HepG2 (cell line): ENCODE data around the gene GAPT. TPM values are rescaled to one million over a fixed set of nuclear protein-coding genes. Genes with fewer than 3 reads are reported as not detected.

Experiments
- ARID3A ChIP-seq: IDR thresholded peaks from 2 replicates; pipeline ENCODE4 v1.6.1; 2012; ENCODE audit warnings: low read depth, low read length, improper control_type of control experiment
- ATF1 ChIP-seq: IDR thresholded peaks from 2 replicates; pipeline ENCODE4 v1.6.1; 2016; ENCODE audit warnings: mild to moderate bottlenecking, control low read depth
- CEBPG ChIP-seq: IDR thresholded peaks from 2 replicates; pipeline ENCODE4 v1.6.1; 2016
- ELF1 ChIP-seq: sonication (generic); formaldehyde crosslinking; IDR thresholded peaks from 2 replicates; pipeline ENCODE4 v1.4.0; 2020; ENCODE audit warnings: missing genetic modification reagents
- ETV5 ChIP-seq: IDR thresholded peaks from 2 replicates; pipeline ENCODE4 v1.6.1; 2018; ENCODE audit warnings: missing biosample characterization, missing genetic modification reagents, inconsistent platforms, borderline replicate concordance
- FOXK1 ChIP-seq: sonication (generic); formaldehyde crosslinking; IDR thresholded peaks from 2 replicates; pipeline ENCODE4 v1.4.0; 2020; ENCODE audit warnings: low read depth, missing genetic modification reagents, borderline replicate concordance
- GLI4 ChIP-seq: sonication (generic); formaldehyde crosslinking; IDR thresholded peaks from 2 replicates; pipeline ENCODE4 v1.5.1; 2020; ENCODE audit warnings: missing genetic modification reagents, mild to moderate bottlenecking, moderate library complexity, borderline replicate concordance
- KAT8 ChIP-seq: IDR thresholded peaks from 2 replicates; pipeline ENCODE4 v1.6.1; 2016; ENCODE audit warnings: missing genetic modification reagents, missing compliant biosample characterization
- MED1 ChIP-seq: sonication (generic); formaldehyde crosslinking; IDR thresholded peaks from 2 replicates; pipeline ENCODE4 v1.4.0; 2020; ENCODE audit warnings: missing genetic modification reagents
- MXI1 ChIP-seq: IDR thresholded peaks from 3 replicates; pipeline ENCODE4 v1.6.1; 2012; ENCODE audit warnings: low read depth, low read length, inconsistent platforms, borderline replicate concordance
- NFIC ChIP-seq: IDR thresholded peaks from 2 replicates; pipeline ENCODE4 v1.6.1; 2012; ENCODE audit warnings: mild to moderate bottlenecking, low read length, inconsistent platforms
- NR2F6 ChIP-seq, 2 experiments: IDR thresholded peaks; 2 replicates each; pipeline ENCODE4 v1.6.1; 2016; ENCODE audit warnings: antibody characterized with exemption in 1 of 2, mild to moderate bottlenecking in 1 of 2
- PHF21A ChIP-seq: sonication (generic); formaldehyde crosslinking; IDR thresholded peaks from 2 replicates; pipeline ENCODE4 v1.5.0; 2020; ENCODE audit warnings: mild to moderate bottlenecking, missing genetic modification reagents
- SCMH1 ChIP-seq: sonication (generic); formaldehyde crosslinking; IDR thresholded peaks from 2 replicates; pipeline ENCODE4 v1.9.0; 2021; ENCODE audit warnings: missing genetic modification reagents, mild to moderate bottlenecking, borderline replicate concordance
- TEAD3 ChIP-seq: optimal IDR thresholded peaks from 2 replicates; pipeline ENCODE3; 2016; ENCODE audit warnings: borderline replicate concordance
- ZBTB34 ChIP-seq: sonication (generic); formaldehyde crosslinking; IDR thresholded peaks from 2 replicates; pipeline ENCODE4 v1.8.0; 2022; ENCODE audit warnings: mild to moderate bottlenecking, missing genetic modification reagents
- ZMYM3 ChIP-seq: sonication (generic); formaldehyde crosslinking; IDR thresholded peaks from 2 replicates; pipeline ENCODE4 v1.5.1; 2020; ENCODE audit warnings: mild to moderate bottlenecking, missing genetic modification reagents
- polyA plus RNA-seq, 8 experiments: library from polyadenylated mRNA; depleted of rRNA in 3 of 8; stranded (reverse) in 7 of 8; unstranded in 1 of 8; fragments of >200 nt; fragmentation: Illumina TruSeq in 4 of 8; extraction: Trizol in 4 of 8; gene quantifications; 2 replicates each; pipeline versions ENCODE4 v1.2.1 to v1.2.3, GENCODE V29; 2011 to 2016; ENCODE audit warnings: low read depth in 4 of 8, missing spikeins in 1 of 8, mixed read lengths in 1 of 8; ENCODE audit not compliant: insufficient read depth in 1 of 8
- total RNA-seq, 5 experiments: library from RNA; depleted of rRNA; stranded (reverse); fragments of >200 nt; fragmentation: Illumina TruSeq; extraction: Trizol; gene quantifications; 2 replicates each; pipeline ENCODE4 v1.2.3, GENCODE V29; 2016; ENCODE audit warnings: low read depth in 1 of 5
- TF ChIP-seq, protein P1 (sequence below): IDR thresholded peaks from 2 replicates; pipeline ENCODE4 v1.6.1; 2016; ENCODE audit warnings: low read depth, control low read depth
- TF ChIP-seq, protein P2 (sequence below): IDR thresholded peaks from 2 replicates; pipeline ENCODE4 v1.6.1; 2016; ENCODE audit warnings: mild to moderate bottlenecking
- TF ChIP-seq, protein P3 (sequence below): sonication (generic); formaldehyde crosslinking; IDR thresholded peaks from 2 replicates; pipeline ENCODE4 v1.4.0; 2020; ENCODE audit warnings: missing genetic modification reagents
- TF ChIP-seq, protein P4 (sequence below), 2 experiments: sonication (generic) in 1 of 2; formaldehyde crosslinking in 1 of 2; IDR thresholded peaks; 2 replicates each; pipeline versions ENCODE4 v1.4.0 to v1.6.1; 2018 to 2020; ENCODE audit warnings: missing genetic modification reagents in 2 of 2, borderline replicate concordance in 1 of 2, low read depth in 1 of 2, mild to moderate bottlenecking in 1 of 2, missing biosample characterization in 1 of 2

Gene GAPT
- total and polyA plus RNA-seq, 2 of the 13 experiments (the other 11 are each of a cell fraction or from before 2014, with no cell fraction given) = not detected

GRCh38 chr5:58462154-58462553, 29.1 kb upstream of the GAPT start (continued):
- TF ChIP-seq FOXK1 (CRISPR knock-in tag) = peak; percentile 16; the same call in 1 of the 2 replicates
- no peak for TF ChIP-seq NFIC
- no peak for TF ChIP-seq GLI4 (CRISPR knock-in tag)
- TF ChIP-seq, protein P1, sequence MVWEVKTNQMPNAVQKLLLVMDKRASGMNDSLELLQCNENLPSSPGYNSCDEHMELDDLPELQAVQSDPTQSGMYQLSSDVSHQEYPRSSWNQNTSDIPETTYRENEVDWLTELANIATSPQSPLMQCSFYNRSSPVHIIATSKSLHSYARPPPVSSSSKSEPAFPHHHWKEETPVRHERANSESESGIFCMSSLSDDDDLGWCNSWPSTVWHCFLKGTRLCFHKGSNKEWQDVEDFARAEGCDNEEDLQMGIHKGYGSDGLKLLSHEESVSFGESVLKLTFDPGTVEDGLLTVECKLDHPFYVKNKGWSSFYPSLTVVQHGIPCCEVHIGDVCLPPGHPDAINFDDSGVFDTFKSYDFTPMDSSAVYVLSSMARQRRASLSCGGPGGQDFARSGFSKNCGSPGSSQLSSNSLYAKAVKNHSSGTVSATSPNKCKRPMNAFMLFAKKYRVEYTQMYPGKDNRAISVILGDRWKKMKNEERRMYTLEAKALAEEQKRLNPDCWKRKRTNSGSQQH (CRISPR knock-in tag) = no peak
- TF ChIP-seq ZMYM3 (CRISPR knock-in tag) = no peak
- no peak for TF ChIP-seq KAT8 (CRISPR knock-in tag)
- TF ChIP-seq PHF21A = peak; percentile 70
- TF ChIP-seq, protein P2, sequence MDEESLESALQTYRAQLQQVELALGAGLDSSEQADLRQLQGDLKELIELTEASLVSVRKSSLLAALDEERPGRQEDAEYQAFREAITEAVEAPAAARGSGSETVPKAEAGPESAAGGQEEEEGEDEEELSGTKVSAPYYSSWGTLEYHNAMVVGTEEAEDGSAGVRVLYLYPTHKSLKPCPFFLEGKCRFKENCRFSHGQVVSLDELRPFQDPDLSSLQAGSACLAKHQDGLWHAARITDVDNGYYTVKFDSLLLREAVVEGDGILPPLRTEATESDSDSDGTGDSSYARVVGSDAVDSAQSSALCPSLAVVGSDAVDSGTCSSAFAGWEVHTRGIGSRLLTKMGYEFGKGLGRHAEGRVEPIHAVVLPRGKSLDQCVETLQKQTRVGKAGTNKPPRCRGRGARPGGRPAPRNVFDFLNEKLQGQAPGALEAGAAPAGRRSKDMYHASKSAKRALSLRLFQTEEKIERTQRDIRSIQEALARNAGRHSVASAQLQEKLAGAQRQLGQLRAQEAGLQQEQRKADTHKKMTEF (CRISPR knock-in tag) = no peak; the same call in 1 of the 2 replicates
- TF ChIP-seq, protein P3, sequence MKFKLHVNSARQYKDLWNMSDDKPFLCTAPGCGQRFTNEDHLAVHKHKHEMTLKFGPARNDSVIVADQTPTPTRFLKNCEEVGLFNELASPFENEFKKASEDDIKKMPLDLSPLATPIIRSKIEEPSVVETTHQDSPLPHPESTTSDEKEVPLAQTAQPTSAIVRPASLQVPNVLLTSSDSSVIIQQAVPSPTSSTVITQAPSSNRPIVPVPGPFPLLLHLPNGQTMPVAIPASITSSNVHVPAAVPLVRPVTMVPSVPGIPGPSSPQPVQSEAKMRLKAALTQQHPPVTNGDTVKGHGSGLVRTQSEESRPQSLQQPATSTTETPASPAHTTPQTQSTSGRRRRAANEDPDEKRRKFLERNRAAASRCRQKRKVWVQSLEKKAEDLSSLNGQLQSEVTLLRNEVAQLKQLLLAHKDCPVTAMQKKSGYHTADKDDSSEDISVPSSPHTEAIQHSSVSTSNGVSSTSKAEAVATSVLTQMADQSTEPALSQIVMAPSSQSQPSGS (CRISPR knock-in tag) = peak; percentile 41
- TF ChIP-seq SCMH1 (CRISPR knock-in tag) = no peak
- TF ChIP-seq MXI1 = 0 out of 3 replicates have a peak, but pooled peaks have one; percentile 14
- TF ChIP-seq ZBTB34 (CRISPR knock-in tag) = no peak
- peak; percentile 29; the same call in 1 of the 2 replicates for TF ChIP-seq ELF1 (CRISPR knock-in tag)
- TF ChIP-seq CEBPG (CRISPR knock-in tag) = peak; percentile 72
- peak; percentile 52; the same call in 1 of the 2 replicates for TF ChIP-seq NR2F6 (IDR thresholded peaks at IDR 0.05)
- TF ChIP-seq NR2F6 (CRISPR knock-in tag; IDR thresholded peaks at IDR 0.05) = peak; percentile 26; the same call in 1 of the 2 replicates
- TF ChIP-seq TEAD3 (CRISPR knock-in tag) = peak; percentile 15
- TF ChIP-seq MED1 (CRISPR knock-in tag) = peak; percentile 55
- 0 out of 2 replicates have a peak, but pooled peaks have one; percentile 8 for TF ChIP-seq ARID3A
- TF ChIP-seq ETV5 (CRISPR knock-in tag) = 0 out of 2 replicates have a peak, but pooled peaks have one; percentile 22
- peak; percentile 56; the same call in 1 of the 2 replicates for TF ChIP-seq ATF1
- TF ChIP-seq, protein P4, sequence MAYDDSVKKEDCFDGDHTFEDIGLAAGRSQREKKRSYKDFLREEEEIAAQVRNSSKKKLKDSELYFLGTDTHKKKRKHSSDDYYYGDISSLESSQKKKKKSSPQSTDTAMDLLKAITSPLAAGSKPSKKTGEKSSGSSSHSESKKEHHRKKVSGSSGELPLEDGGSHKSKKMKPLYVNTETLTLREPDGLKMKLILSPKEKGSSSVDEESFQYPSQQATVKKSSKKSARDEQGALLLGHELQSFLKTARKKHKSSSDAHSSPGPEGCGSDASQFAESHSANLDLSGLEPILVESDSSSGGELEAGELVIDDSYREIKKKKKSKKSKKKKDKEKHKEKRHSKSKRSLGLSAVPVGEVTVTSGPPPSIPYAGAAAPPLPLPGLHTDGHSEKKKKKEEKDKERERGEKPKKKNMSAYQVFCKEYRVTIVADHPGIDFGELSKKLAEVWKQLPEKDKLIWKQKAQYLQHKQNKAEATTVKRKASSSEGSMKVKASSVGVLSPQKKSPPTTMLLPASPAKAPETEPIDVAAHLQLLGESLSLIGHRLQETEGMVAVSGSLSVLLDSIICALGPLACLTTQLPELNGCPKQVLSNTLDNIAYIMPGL (CRISPR knock-in tag; IDR thresholded peaks at IDR 0.05; ENCODE audit: borderline replicate concordance in 1 of 2, low read depth in 1 of 2) = peak in 1 of 2 experiments; percentile 18; a peak in 1 of 4 replicates
